MM.1S (cell line): Measurements from ENCODE around the gene QPCT.

Source experiments
- EZH2 ChIP-seq: fragments of 300-600 bp; sonication (generic); optimal IDR thresholded peaks from 2 replicates; pipeline ENCODE3; 2017; ENCODE audit warnings: low read depth, mild to moderate bottlenecking, antibody characterized with exemption, low read length, mixed read lengths
- EZH2phosphoT487 ChIP-seq: fragments of 300-600 bp; sonication (generic); IDR thresholded peaks from 2 replicates; pipeline ENCODE4 v1.6.1; 2018; ENCODE audit warnings: antibody characterized with exemption, low read length
- TF ChIP-seq, protein P1 (sequence below): fragments of 300-600 bp; sonication (generic); IDR thresholded peaks from 2 replicates; pipeline ENCODE4 v1.5.1; 2016; ENCODE audit warnings: antibody characterized with exemption, low read length, mixed read lengths

DNA sequence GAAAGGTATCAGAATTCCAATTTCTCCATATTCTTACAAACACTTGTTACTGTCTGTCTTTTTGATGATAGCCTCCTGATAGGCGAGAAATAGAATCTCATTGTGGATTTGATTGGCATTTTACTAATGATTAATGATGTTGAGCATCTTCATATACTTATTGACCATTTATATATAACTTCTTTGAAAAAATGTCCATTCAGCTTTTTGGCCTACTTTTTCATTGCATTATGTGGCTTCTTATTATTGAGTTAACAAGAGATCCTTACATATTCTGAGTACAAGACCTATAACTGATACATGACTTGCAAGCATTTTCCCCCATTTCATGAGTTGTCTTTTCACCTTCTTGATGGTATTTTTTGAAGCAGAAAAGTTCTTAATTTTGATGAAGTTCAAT is 54.6 kb downstream of the QPCT start:
- TF ChIP-seq, protein P1, sequence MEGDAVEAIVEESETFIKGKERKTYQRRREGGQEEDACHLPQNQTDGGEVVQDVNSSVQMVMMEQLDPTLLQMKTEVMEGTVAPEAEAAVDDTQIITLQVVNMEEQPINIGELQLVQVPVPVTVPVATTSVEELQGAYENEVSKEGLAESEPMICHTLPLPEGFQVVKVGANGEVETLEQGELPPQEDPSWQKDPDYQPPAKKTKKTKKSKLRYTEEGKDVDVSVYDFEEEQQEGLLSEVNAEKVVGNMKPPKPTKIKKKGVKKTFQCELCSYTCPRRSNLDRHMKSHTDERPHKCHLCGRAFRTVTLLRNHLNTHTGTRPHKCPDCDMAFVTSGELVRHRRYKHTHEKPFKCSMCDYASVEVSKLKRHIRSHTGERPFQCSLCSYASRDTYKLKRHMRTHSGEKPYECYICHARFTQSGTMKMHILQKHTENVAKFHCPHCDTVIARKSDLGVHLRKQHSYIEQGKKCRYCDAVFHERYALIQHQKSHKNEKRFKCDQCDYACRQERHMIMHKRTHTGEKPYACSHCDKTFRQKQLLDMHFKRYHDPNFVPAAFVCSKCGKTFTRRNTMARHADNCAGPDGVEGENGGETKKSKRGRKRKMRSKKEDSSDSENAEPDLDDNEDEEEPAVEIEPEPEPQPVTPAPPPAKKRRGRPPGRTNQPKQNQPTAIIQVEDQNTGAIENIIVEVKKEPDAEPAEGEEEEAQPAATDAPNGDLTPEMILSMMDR: no peak
- TF ChIP-seq EZH2: no peak
- no peak for TF ChIP-seq EZH2phosphoT487
